ENCODE results near the gene ARMC12. TPM values are rescaled to one million over a fixed set of nuclear protein-coding genes. Genes with fewer than 3 reads are reported as not detected.
A peak's percentile ranks its signal among the peaks of the same experiment; 100 is the strongest.

ARMC12 gene
- total RNA-seq, 4 donors from 2014 or later, result 6.2 TPM; not detected in 3

GRCh38 chr6:35710241-35710847, 26.5 kb upstream of the ARMC12 start:
- ATAC-seq (peak; percentile 51 to 60), DNase-seq (no peak)
- Histone ChIP-seq H3K36me3 (no peaks in the 10 kb centered on the region), H3K4me1 (no peaks in the 10 kb centered on the region), H3K27me3 (no peaks in the 10 kb centered on the region), H3K4me3 (no peak overlapping the region), H3K27ac (peak overlapping the region in 1 of 4 donors; percentile 23), H3K9me3 (no peaks in the 10 kb centered on the region)
- in situ Hi-C loops (cut with MboI; ENCODE audit: low sequenced_read_pairs in 4 of 4), result no loop called here
- TF ChIP-seq POLR2A (IDR thresholded peaks at IDR 0.05), result no peak
- TF ChIP-seq CTCF (IDR thresholded peaks at IDR 0.05 in 4 of 5, conservative IDR thresholded peaks at IDR 0.05 in 1 of 5), result no peak
- intact Hi-C loops (cut with DNase I; ENCODE audit: low total_unique reads), result no loop called here

GRCh38 chr6:35711731-35712130, 25.1 kb upstream of the ARMC12 start:
- Histone ChIP-seq H3K36me3 (no peaks in the 10 kb centered on the region), H3K27ac (no peak overlapping the region), H3K4me1 (no peaks in the 10 kb centered on the region), H3K27me3 (no peaks in the 10 kb centered on the region), H3K4me3 (no peak overlapping the region), H3K9me3 (no peaks in the 10 kb centered on the region)
- TF ChIP-seq CTCF (IDR thresholded peaks at IDR 0.05 in 4 of 5, conservative IDR thresholded peaks at IDR 0.05 in 1 of 5) (no peak), POLR2A (IDR thresholded peaks at IDR 0.05) (no peak)
- intact Hi-C loops (cut with DNase I; ENCODE audit: low total_unique reads), result no loop called here
- DNase-seq (no peak), ATAC-seq (no peak)
- in situ Hi-C loops (cut with MboI; ENCODE audit: low sequenced_read_pairs in 4 of 4), result no loop called here

- Histone ChIP-seq H3K4me1 (no peaks in the 10 kb centered on the region), H3K27me3 (no peaks in the 10 kb centered on the region), H3K27ac (no peak overlapping the region), H3K36me3 (no peaks in the 10 kb centered on the region), H3K4me3 (no peak overlapping the region), H3K9me3 (no peaks in the 10 kb centered on the region)
- TF ChIP-seq POLR2A (IDR thresholded peaks at IDR 0.05), result no peak
- no peak for TF ChIP-seq CTCF (IDR thresholded peaks at IDR 0.05 in 4 of 5, conservative IDR thresholded peaks at IDR 0.05 in 1 of 5)
- in situ Hi-C loops (cut with MboI; ENCODE audit: low sequenced_read_pairs in 4 of 4) (no loop called here), intact Hi-C loops (cut with DNase I; ENCODE audit: low total_unique reads) (no loop called here)
- DNase-seq (no peak), ATAC-seq (no peak)
Measured at GRCh38 chr6:35713006-35713767, 23.6 kb upstream of the ARMC12 start.

GRCh38 chr6:35716798-35717197, 20.0 kb upstream of the ARMC12 start:
- Histone ChIP-seq H3K27ac (no peak overlapping the region), H3K4me1 (peaks cover 30 to 33% of the 10 kb centered on the region in 2 donors), H3K9me3 (no peaks in the 10 kb centered on the region), H3K4me3 (no peak overlapping the region), H3K27me3 (no peaks in the 10 kb centered on the region), H3K36me3 (no peaks in the 10 kb centered on the region)
- ATAC-seq (no peak), DNase-seq (no peak)
- intact Hi-C loops (cut with DNase I; ENCODE audit: low total_unique reads) (no loop called here), in situ Hi-C loops (cut with MboI; ENCODE audit: low sequenced_read_pairs in 4 of 4) (no loop called here)
- TF ChIP-seq POLR2A (IDR thresholded peaks at IDR 0.05) (no peak), CTCF (IDR thresholded peaks at IDR 0.05 in 4 of 5, conservative IDR thresholded peaks at IDR 0.05 in 1 of 5) (no peak)

Data from gastrocnemius medialis (tissue), 4 donors.